Measurements from ENCODE around the gene SLAMF8.

- TF ChIP-seq CTCF (IDR thresholded peaks at IDR 0.05) (no peak), POLR2A (IDR thresholded peaks at IDR 0.05) (no peak), EP300 (IDR thresholded peaks at IDR 0.05) (no peak)
These were observed 35.2 kb upstream of the SLAMF8 start for GRCh38 chr1:159791461-159791860.

Measured in ovary (tissue), 3 donors.